Astrocyte of the spinal cord (primary cell): ENCODE measurements around the gene RPIA.
"Not testable (repeated sequence)": the region's sequence is repeated elsewhere in the genome, so short reads cannot be mapped to it uniquely, and the experiment has no call there.

Source experiments
- DNase-seq: peaks from one replicate; pipeline ENCODE4 v3.0.0; 2011; ENCODE audit warnings: low read depth, low spot score
- H3K4me3 ChIP-seq: 2 replicates; pipeline ENCODE4 v1.5.1; 2011; ENCODE audit warnings: low read depth, mild to moderate bottlenecking, low read length, moderate library complexity
- CTCF ChIP-seq: IDR thresholded peaks from 2 replicates; pipeline ENCODE4 v1.5.1; 2012; ENCODE audit warnings: low read depth, mild to moderate bottlenecking, low read length, inconsistent platforms
- in situ Hi-C: cut with HindIII; loops from 2 replicates; pipeline ENCODE4 v1.10.0; 2017; ENCODE audit warnings: low sequenced_read_pairs

RPIA gene

GRCh38 chr2:88691339-88692183, at the start of gene RPIA:
TSS of gene RPIA (plus strand) at chr2:88691673. CDS start at chr2:88691699, 26 bp downstream.
- peak within 1 kb of the TSS; percentile 68 for H3K4me3 ChIP-seq
- peak; percentile 99 for DNase-seq
- in situ Hi-C loops: no loop called here
- peak; percentile 55 for TF ChIP-seq CTCF

GRCh38 chr2:88642278-88642677, 49.2 kb upstream of the RPIA start:
- DNase-seq: no peak
- no peak overlapping the region for H3K4me3 ChIP-seq
- TF ChIP-seq CTCF: no peak
- in situ Hi-C loops: no loop called here

GRCh38 chr2:88645291-88645882, 46.1 kb upstream of the RPIA start:
- in situ Hi-C loops, H3K4me3 ChIP-seq, DNase-seq: not testable (repeated sequence)

GRCh38 chr2:88651646-88652045, 39.8 kb upstream of the RPIA start:
- TF ChIP-seq CTCF: no peak
- no peak for DNase-seq
- no peak overlapping the region for H3K4me3 ChIP-seq
- in situ Hi-C loops: no loop called here

- in situ Hi-C loops: no loop called here
- no peak for TF ChIP-seq CTCF
- no peak overlapping the region for H3K4me3 ChIP-seq
- DNase-seq: peak; percentile 37
Measured at GRCh38 chr2:88654714-88655113, 36.8 kb upstream of the RPIA start.

GRCh38 chr2:88656690-88657089, 34.8 kb upstream of the RPIA start:
- in situ Hi-C loops: no loop called here
- no peak for TF ChIP-seq CTCF
- H3K4me3 ChIP-seq: no peak overlapping the region
- DNase-seq: no peak

- in situ Hi-C loops: no loop called here
- DNase-seq: no peak
- no peak overlapping the region for H3K4me3 ChIP-seq
- no peak for TF ChIP-seq CTCF
Measured at GRCh38 chr2:88657131-88657530, 34.3 kb upstream of the RPIA start.
